NCI-H1092 treated with DMSO at 0.1 percent for 48 hours (cell line): ENCODE measurements around the gene EIF4G3.
"Not testable (repeated sequence)": the region's sequence is repeated elsewhere in the genome, so short reads cannot be mapped to it uniquely, and the experiment has no call there.

Experiments
- DNase-seq: peaks from one replicate; lab custom pipeline; 2025; lab: John Stamatoyannopoulos, UW

EIF4G3 gene

DNA sequence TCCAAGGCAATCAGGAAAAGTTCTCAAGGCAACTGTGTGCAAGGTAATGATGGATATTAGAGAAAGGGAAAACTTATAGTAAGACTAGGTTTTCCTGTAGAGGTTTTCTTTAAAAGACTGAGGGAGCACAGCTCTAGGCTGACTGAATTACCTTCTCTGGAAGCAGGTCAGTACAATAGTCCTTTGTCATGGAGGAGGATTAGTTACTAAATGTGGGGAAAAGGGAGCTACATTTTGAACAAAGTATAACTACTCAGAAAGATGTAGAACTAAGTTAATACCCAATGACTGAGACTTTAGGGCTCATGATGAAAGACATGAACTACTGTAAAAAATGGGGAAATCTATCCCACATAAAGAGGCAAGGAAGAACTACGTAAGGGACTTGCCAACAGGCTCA lies 241.0 kb downstream of the EIF4G3 start:
- DNase-seq = no peak

DNA sequence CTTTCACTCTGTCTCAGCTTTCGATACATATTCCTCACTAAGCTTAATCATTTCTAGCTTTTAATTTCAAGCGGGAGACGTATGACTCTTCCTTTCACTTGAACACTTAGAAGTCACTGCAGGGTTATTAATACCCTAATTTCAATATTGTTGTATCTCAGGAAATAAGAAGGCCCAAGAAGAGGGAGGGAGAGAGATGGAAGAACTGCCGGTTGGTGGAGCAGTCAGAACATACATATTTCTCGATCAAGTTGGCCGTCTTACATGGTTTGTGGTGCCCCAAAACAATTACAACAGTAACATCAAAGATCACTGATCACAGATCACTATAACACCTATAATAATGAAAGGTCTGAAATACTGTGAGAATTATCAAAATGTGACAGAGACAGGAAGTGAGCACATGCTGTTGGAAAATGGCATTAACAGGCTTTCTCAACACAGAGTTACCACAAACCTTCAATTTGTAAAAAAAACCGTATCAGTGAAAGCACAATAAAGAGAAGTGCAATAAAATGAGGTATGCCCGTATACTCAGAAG lies 244.2 kb downstream of the EIF4G3 start:
- no peak for DNase-seq

DNA sequence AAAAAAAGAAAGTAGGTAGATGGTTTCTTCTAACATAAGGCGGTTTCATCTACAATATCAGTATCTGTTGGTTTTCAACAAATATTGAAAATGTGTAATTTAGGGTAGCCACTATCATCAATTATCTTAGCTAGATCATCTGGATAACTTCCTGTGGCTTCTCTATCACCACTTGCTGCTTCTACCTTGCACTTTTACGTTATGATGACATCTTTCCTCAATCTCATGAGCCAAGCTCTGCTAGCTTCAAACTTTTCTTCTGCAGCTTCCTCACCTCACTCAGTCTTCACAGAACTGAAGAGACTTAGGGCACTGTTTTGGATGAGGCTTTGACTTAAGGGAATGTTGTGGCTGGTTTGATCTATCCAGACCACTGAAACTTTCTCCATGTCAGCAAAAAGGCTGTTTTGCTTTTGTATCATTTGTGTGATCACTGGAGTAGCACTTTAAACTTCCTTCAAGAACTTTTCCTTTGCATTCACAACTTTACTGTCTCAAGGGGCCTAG lies 244.7 kb downstream of the EIF4G3 start:
- DNase-seq = no peak

DNA sequence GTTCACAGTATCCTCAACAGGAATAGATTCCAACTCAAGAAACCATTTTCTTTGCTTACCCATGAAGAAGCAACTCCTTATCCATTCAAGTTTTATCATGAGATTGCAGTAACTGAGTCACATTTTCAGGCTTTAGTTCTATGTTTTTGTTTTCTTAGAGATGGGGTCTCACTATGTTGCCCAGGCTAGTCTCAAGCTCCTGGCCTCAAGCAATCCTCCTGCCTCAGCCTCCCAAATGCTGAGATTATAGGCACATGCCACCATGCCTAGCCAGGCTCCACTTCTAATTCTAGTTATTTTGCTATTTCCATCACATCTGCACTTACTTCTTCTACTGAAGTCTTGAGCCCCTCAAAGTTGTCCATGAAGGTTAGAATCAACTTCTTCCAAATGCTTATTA lies 246.3 kb downstream of the EIF4G3 start:
- no peak for DNase-seq

DNA sequence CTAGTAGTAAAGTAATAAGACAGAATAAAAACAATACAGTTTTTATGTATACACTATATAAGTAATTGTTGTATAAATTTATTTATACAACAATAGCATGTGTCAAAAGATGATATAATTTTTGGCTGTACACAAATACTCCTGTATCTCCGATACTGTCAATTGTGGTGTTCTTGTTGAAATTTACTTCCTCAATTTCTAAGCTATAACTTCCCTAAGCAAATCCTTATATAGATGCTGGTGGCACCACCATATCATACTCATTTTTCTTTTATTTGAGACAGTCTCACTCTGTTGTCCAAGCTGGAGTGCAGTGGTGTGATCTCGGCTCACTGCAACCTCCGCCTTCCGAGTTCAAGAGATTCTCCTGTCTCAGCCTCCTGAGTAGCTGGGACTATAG lies 248.6 kb downstream of the EIF4G3 start:
- no peak for DNase-seq

- no peak for DNase-seq
Measured at GRCh38 chr1:20921285-20921684, 255.4 kb downstream of the EIF4G3 start.

GRCh38 chr1:20913242-20913641 lies 263.5 kb downstream of the EIF4G3 start:
- no peak for DNase-seq

DNA sequence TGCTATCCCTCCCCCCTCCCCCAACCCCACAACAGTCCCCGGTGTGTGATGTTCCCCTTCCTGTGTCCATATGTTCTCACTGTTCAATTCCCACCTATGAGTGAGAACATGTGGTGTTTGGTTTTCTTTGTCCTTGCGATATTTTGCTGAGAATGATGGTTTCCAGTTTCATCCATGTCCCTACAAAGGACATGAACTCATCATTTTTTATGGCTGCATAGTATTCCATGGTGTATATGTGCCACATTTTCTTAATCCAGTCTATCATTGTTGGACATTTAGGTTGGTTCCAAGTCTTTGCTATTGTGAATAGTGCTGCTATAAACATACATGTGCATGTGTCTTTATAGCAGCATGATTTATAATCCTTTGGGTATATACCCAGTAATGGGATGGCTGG lies 269.2 kb downstream of the EIF4G3 start:
- not testable (repeated sequence) for DNase-seq

DNA sequence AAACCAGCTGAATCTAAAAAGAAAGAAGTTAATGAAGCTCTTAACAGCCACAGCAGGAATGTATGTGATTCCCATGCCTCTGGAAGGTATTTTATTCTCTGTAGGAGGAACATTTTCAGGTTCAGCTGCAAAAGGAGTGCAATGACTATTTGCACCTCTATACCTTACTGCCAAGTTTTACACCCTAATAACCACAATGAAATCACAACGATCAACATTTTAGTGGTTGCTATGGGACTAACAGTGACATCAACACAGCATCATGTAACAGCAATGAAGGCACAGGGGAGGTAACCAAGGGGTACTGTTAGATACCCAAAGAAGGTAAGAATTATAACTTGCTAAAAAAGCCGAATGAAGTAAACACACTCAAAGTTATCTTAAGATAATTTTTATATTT lies 273.3 kb downstream of the EIF4G3 start:
- no peak for DNase-seq

DNA sequence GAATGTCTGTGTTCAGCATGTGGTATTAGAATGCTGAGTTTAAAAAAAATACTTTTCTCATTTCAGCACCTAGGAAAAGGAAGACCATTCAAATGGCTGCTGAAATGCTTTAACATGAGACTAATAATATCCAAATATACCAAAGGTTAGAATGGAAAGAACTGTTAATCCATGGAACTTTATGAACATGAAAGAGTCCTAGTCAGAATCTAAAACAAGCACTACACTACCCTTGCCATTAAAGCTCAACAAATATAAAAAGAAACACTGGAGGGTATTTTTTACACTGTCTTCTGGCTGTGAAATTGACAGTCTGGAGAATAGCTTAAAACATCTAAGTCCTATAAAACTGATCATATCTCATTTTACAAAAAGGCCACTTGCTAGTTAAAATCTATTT lies 276.6 kb downstream of the EIF4G3 start:
- DNase-seq = no peak

- no peak for DNase-seq
Measured at GRCh38 chr1:20899154-20899972, 277.3 kb downstream of the EIF4G3 start.

DNA sequence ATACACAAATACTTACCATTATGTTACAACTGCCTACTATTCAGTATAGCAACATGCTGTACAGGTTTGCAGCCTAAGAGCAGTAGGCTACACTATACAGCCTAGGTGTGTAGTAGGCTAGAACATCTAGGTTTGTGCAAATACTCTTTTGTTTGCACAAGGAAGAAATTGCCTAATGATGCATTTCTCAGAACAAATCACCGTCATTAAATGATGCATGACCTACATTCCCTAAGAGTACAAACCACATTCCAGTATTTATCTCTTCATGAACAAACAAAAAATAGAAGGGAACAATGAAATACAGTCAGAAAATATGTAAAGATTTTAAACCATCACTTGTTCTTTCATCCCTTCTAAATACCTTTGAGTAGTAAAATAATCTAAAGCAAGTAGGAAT lies 279.9 kb downstream of the EIF4G3 start:
- no peak for DNase-seq

- no peak for DNase-seq
Measured at GRCh38 chr1:20893931-20894330, 282.8 kb downstream of the EIF4G3 start.

DNA sequence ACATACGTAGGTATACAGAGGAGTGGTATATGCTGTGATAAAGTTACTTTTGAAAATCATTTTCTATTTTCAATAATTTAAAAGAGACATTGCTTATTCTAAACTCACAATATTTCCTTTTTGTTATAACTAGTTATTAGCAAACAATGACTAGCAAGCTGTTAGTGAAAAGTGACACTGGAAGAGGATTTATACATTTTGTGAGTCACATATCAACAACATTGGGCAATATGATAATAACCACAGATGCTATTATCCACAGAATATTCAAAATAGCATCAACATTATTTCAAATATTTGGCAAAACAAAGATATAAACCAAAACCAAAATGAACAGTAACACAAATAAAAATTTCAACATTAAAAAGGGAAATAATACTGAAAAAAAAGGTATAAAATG lies 285.6 kb downstream of the EIF4G3 start:
- DNase-seq = no peak

DNA sequence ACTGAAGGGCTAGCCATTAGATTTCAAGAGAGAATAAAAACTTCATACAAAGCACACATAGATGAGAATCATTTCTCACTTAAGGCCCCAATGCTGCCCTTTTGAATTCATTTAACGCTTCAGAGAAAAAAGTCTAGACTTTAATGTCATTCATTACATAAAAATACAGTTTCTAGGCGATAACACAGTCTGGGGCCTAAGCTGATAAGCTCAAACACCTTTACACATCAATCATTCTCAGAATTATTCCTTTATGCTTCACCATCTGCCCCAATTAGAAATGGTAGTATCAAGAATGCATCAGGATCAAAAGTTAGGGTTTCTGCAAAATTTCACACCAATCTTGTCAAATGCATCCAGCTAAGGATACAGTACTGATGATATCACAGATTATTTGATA lies 289.5 kb downstream of the EIF4G3 start:
- DNase-seq = no peak

- no peak for DNase-seq
Measured at GRCh38 chr1:20885121-20885520, 291.6 kb downstream of the EIF4G3 start.

GRCh38 chr1:20884513-20884912 lies 292.2 kb downstream of the EIF4G3 start:
- no peak for DNase-seq

- no peak for DNase-seq
Measured at GRCh38 chr1:20883766-20884165, 292.9 kb downstream of the EIF4G3 start.

DNA sequence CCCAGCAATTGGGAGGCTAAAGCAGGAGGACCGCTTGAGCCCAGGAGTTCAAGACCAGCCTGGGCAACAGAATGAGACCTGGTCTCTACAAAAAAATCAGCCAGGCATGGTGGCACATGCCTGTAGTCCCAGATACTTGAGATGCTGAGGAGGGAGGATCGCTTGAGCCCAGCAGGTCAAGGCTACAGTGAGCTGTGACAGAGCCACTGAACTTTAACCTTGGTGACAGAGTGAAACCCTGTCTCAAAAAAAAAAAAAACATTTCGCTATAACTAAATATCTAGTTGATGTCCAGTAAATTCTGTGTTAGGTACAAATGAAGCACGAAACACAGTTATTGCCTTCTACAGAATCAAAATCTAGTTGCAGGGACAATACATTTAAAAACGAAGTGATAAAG lies 293.9 kb downstream of the EIF4G3 start:
- no peak for DNase-seq

- DNase-seq = no peak
Measured at GRCh38 chr1:20878799-20879198, 297.9 kb downstream of the EIF4G3 start.

- no peak for DNase-seq
Measured at GRCh38 chr1:20875198-20875973, 301.3 kb downstream of the EIF4G3 start.

GRCh38 chr1:20873311-20873710 lies 303.4 kb downstream of the EIF4G3 start:
- DNase-seq = no peak

- DNase-seq = no peak
Measured at GRCh38 chr1:20871419-20871818, 305.3 kb downstream of the EIF4G3 start.
